HL-60 (cell line): ENCODE results near the gene ISG20L2.

ENCODE experiments used
- DNase-seq, 2 experiments: peaks; one replicate each; pipeline ENCODE4 v3.0.0-alpha.2; 2010 to 2020; ENCODE audit warnings: low read depth in 1 of 2, low spot score in 1 of 2
- H3K27ac ChIP-seq: fragments of 250-450 bp; sonication (Bioruptor Pico); replicated peaks from 2 replicates; pipeline ENCODE4 v1.5.1; 2020; ENCODE audit warnings: mild to moderate bottlenecking, moderate library complexity
- H3K27me3 ChIP-seq: fragments of 250-450 bp; sonication (Bioruptor Pico); 2 replicates; pipeline ENCODE4 v1.5.1; 2021; ENCODE audit warnings: mild to moderate bottlenecking, moderate library complexity; ENCODE audit not compliant: insufficient read depth, poor library complexity, severe bottlenecking
- H3K4me3 ChIP-seq: replicated peaks from 2 replicates; pipeline ENCODE4 v1.5.1; 2011; ENCODE audit warnings: mild to moderate bottlenecking, control low read depth, low read length; ENCODE audit not compliant: insufficient read depth
- GABPA ChIP-seq: IDR thresholded peaks from 2 replicates; pipeline ENCODE4 v1.6.1; 2012; ENCODE audit warnings: low read depth
- POLR2AphosphoS5 ChIP-seq: IDR thresholded peaks from 2 replicates; pipeline ENCODE4 v1.6.1; 2012; ENCODE audit warnings: low read depth
- SPI1 ChIP-seq: IDR thresholded peaks from 2 replicates; pipeline ENCODE4 v1.6.1; 2012; ENCODE audit warnings: low read depth, mild to moderate bottlenecking, borderline replicate concordance
- TF ChIP-seq, protein P1 (sequence below): IDR thresholded peaks from 2 replicates; pipeline ENCODE4 v1.6.1; 2012; ENCODE audit warnings: low read depth; ENCODE audit not compliant: insufficient replicate concordance
- TF ChIP-seq, protein P2 (sequence below): IDR thresholded peaks from one replicate; pipeline ENCODE4 v1.5.1; 2011; ENCODE audit warnings: low read length, control low read depth, inconsistent platforms; ENCODE audit not compliant: insufficient read depth

The ISG20L2 gene

DNA sequence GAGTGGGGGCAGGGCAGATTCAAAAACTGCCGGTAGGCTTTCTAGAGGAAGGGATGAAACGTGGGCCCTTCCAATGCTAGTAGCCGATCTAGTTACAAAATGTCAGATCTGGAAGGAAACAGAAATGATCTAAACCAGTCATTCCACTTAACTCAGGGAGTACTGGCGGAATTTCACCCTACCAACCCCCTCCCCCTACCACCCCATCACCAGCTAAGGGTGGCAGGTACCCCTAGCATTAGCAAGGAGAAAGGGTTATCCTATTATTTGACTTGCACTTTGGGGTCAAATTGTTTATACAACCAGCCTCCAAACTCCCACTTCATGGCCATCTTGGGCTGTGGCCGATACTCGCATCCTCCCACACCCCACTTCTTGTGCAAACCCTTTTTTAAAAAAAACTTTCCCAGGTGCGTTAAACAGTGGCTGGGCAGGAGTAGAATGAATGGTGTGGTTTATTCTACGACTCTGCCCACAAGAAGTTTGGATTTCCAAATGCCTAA is 13.0 kb upstream of the ISG20L2 start:
- H3K27ac ChIP-seq, result peak overlapping the region; percentile 65
- no peaks in the 10 kb centered on the region for H3K27me3 ChIP-seq
- peak overlapping the region; percentile 7; the same call in 1 of the 2 replicates for H3K4me3 ChIP-seq
- TF ChIP-seq, protein P1, sequence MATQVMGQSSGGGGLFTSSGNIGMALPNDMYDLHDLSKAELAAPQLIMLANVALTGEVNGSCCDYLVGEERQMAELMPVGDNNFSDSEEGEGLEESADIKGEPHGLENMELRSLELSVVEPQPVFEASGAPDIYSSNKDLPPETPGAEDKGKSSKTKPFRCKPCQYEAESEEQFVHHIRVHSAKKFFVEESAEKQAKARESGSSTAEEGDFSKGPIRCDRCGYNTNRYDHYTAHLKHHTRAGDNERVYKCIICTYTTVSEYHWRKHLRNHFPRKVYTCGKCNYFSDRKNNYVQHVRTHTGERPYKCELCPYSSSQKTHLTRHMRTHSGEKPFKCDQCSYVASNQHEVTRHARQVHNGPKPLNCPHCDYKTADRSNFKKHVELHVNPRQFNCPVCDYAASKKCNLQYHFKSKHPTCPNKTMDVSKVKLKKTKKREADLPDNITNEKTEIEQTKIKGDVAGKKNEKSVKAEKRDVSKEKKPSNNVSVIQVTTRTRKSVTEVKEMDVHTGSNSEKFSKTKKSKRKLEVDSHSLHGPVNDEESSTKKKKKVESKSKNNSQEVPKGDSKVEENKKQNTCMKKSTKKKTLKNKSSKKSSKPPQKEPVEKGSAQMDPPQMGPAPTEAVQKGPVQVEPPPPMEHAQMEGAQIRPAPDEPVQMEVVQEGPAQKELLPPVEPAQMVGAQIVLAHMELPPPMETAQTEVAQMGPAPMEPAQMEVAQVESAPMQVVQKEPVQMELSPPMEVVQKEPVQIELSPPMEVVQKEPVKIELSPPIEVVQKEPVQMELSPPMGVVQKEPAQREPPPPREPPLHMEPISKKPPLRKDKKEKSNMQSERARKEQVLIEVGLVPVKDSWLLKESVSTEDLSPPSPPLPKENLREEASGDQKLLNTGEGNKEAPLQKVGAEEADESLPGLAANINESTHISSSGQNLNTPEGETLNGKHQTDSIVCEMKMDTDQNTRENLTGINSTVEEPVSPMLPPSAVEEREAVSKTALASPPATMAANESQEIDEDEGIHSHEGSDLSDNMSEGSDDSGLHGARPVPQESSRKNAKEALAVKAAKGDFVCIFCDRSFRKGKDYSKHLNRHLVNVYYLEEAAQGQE, result no peak
- no peak for TF ChIP-seq POLR2AphosphoS5
- TF ChIP-seq GABPA, result no peak
- no peak for TF ChIP-seq SPI1
- TF ChIP-seq, protein P2, sequence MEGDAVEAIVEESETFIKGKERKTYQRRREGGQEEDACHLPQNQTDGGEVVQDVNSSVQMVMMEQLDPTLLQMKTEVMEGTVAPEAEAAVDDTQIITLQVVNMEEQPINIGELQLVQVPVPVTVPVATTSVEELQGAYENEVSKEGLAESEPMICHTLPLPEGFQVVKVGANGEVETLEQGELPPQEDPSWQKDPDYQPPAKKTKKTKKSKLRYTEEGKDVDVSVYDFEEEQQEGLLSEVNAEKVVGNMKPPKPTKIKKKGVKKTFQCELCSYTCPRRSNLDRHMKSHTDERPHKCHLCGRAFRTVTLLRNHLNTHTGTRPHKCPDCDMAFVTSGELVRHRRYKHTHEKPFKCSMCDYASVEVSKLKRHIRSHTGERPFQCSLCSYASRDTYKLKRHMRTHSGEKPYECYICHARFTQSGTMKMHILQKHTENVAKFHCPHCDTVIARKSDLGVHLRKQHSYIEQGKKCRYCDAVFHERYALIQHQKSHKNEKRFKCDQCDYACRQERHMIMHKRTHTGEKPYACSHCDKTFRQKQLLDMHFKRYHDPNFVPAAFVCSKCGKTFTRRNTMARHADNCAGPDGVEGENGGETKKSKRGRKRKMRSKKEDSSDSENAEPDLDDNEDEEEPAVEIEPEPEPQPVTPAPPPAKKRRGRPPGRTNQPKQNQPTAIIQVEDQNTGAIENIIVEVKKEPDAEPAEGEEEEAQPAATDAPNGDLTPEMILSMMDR, result no peak
- DNase-seq, result no peak

DNA sequence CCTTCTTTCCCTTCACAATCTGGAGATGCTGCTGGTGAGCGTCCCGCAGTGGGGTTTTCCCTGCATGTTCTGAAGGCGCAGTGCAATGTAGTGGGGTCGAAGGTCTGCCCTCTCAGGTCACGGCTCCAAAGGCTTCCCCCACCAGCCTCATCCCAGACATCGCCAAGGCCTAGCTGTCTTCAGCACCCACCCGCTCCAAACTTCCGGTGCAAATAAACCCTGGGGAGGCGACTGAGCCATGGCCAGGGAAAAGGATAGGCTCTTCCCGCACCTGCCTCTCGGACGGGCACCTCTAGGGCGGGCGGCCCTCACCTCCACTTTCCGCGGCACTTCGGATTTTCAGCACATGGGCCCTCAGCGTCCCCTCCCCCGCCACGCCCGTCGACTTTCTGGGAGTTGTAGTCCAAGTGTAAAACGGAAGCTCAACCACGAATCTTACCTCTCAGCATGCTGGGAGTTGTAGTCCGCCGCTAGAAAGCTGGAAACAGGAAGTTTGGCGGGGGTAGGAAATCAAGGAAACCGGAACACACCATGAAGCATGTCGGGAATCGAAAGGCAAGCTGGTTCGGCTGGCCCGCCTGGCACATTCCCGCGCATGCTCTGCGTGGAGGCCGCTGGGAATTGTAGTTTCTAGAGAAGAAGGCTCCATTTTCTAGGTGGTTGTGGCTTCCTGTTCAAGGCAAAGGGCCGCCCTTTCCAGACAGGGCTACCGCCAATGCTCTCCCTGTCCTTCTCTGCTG is 12.3 kb upstream of the ISG20L2 start, which contains the start of gene MRPL24:
Gene MRPL24 (minus strand): TSS at position 348 of the 740 bp plus-strand sequence. CDS start 2,384 bp downstream, outside the sequence.
- TF ChIP-seq GABPA, result peak; percentile 99
- peak; percentile 82 for TF ChIP-seq POLR2AphosphoS5
- TF ChIP-seq, protein P2, result no peak
- TF ChIP-seq SPI1, result peak; percentile 62; the same call in 1 of the 2 replicates
- peak; percentile 99 to 100 for DNase-seq
- H3K27ac ChIP-seq, result peak within 1 kb of the TSS; percentile 86

DNA sequence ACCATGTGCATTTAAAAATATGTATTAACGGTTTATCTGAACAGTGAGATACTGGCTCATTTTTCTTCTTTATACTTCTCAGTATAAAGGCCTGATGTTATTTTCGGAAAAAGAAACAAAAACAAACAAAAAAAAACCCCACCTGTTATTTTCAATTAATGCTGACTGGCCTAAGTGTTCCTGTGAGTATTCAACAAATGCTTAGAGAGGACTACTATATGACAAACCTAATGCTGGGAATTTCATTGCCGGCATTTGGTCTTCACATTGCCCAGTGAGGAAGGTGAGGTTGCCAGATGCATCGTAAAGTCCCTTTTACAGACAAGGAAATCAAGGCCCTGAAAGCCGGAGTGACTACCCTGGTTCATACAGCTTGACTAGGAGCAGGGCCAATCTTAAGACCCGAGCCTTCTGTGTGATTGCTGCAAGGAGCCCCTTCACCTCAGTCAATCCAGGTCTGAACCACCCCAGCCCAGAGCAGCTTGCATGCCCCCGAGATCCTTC is 11.7 kb upstream of the ISG20L2 start:
- no peak for DNase-seq
- no peak for TF ChIP-seq GABPA
- TF ChIP-seq, protein P2, result no peak
- TF ChIP-seq, protein P1, result no peak

More for the DNA sequence above, 12.3 kb upstream of the ISG20L2 start, which contains the start of gene MRPL24:
- peak within 1 kb of the TSS; percentile 58 for H3K4me3 ChIP-seq
- H3K27me3 ChIP-seq, result no peaks in the 10 kb centered on the region

More for the DNA sequence above, 11.7 kb upstream of the ISG20L2 start:
- Histone ChIP-seq H3K27me3 (no peaks in the 10 kb centered on the region), H3K4me3 (peak overlapping the region; percentile 58), H3K27ac (peak overlapping the region; percentile 86)
